Epithelial cell of proximal tubule (primary cell): ENCODE data around the gene LRRC18. TPM values are rescaled to one million over a fixed set of nuclear protein-coding genes. Genes with fewer than 3 reads are reported as not detected.

Experiments
- DNase-seq: peaks from one replicate; pipeline ENCODE4 v3.0.0-alpha.2; 2011; ENCODE audit warnings: low read depth
- H3K4me3 ChIP-seq: 2 replicates; pipeline ENCODE4 v1.5.1; 2011; ENCODE audit warnings: low read depth, mild to moderate bottlenecking, low read length
- total RNA-seq: library from RNA; depleted of rRNA; stranded (reverse); fragments of >200 nt; gene quantifications from 2 replicates; pipeline ENCODE4 v1.2.3, GENCODE V29; 2015
- TF ChIP-seq, protein P1 (sequence below): conservative IDR thresholded peaks from 2 replicates; pipeline ENCODE4 v1.5.1; 2012; ENCODE audit warnings: low read depth, mild to moderate bottlenecking, low read length

Gene LRRC18
- total RNA-seq, 1 donor from 2014 or later: not detected

DNA sequence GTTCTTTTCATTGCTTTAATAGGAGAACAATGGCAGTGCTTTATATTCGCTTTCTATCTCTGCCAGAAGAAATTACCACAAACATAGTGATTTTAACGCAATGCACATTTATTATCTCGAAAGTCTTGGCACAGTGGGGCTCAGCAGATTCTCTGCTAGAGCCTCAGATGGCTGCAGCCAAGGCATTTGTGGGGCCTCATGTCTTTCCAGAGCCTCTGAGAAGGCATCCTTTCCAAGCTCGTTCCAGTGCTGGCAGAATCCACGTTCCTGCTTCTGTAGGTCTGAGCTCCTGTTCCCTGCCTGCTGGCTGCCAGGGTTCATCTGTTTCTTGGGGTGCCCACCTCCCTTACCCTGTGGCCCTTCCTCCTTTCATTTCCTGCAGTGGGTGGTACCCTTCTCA lies 60.2 kb downstream of the LRRC18 start:
- TF ChIP-seq, protein P1, sequence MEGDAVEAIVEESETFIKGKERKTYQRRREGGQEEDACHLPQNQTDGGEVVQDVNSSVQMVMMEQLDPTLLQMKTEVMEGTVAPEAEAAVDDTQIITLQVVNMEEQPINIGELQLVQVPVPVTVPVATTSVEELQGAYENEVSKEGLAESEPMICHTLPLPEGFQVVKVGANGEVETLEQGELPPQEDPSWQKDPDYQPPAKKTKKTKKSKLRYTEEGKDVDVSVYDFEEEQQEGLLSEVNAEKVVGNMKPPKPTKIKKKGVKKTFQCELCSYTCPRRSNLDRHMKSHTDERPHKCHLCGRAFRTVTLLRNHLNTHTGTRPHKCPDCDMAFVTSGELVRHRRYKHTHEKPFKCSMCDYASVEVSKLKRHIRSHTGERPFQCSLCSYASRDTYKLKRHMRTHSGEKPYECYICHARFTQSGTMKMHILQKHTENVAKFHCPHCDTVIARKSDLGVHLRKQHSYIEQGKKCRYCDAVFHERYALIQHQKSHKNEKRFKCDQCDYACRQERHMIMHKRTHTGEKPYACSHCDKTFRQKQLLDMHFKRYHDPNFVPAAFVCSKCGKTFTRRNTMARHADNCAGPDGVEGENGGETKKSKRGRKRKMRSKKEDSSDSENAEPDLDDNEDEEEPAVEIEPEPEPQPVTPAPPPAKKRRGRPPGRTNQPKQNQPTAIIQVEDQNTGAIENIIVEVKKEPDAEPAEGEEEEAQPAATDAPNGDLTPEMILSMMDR: no peak
- no peak overlapping the region for H3K4me3 ChIP-seq
- DNase-seq: no peak

GRCh38 chr10:48878091-48878490 lies 61.5 kb downstream of the LRRC18 start:
- DNase-seq: no peak
- TF ChIP-seq, protein P1: no peak
- H3K4me3 ChIP-seq: no peak overlapping the region

- DNase-seq: no peak
- H3K4me3 ChIP-seq: no peak overlapping the region
- TF ChIP-seq, protein P1: no peak
Measured at GRCh38 chr10:48872234-48872633, 67.4 kb downstream of the LRRC18 start.

Other genes starting within 250 kb of the LRRC18 start
- 0.29 and 0.40 TPM in 2 replicates for gene VSTM4, start 175.7 kb upstream of the LRRC18 start, total RNA-seq
- not detected in 2 replicates for gene FAM170B, start 194.2 kb upstream of the LRRC18 start, total RNA-seq
- gene TMEM273, start 248.6 kb upstream of the LRRC18 start, total RNA-seq: not detected in 2 replicates